ENCODE measurements around the gene NAV1.

- TF ChIP-seq CTCF (IDR thresholded peaks at IDR 0.05; ENCODE audit: low read depth, low read length, missing input control) (no peak), MAX (IDR thresholded peaks at IDR 0.05) (no peak), GABPA (IDR thresholded peaks at IDR 0.05 in 1 of 2, conservative IDR thresholded peaks at IDR 0.05 in 1 of 2) (no peak), EGR1 (IDR thresholded peaks at IDR 0.05; ENCODE audit: low read depth in 2 of 2) (no peak), TAF1 (conservative IDR thresholded peaks at IDR 0.05) (no peak), FOXA1 (IDR thresholded peaks at IDR 0.05) (no peak), JUND (IDR thresholded peaks at IDR 0.05) (no peak), HNF4G (IDR thresholded peaks at IDR 0.05) (no peak)
- TF ChIP-seq, protein P1, sequence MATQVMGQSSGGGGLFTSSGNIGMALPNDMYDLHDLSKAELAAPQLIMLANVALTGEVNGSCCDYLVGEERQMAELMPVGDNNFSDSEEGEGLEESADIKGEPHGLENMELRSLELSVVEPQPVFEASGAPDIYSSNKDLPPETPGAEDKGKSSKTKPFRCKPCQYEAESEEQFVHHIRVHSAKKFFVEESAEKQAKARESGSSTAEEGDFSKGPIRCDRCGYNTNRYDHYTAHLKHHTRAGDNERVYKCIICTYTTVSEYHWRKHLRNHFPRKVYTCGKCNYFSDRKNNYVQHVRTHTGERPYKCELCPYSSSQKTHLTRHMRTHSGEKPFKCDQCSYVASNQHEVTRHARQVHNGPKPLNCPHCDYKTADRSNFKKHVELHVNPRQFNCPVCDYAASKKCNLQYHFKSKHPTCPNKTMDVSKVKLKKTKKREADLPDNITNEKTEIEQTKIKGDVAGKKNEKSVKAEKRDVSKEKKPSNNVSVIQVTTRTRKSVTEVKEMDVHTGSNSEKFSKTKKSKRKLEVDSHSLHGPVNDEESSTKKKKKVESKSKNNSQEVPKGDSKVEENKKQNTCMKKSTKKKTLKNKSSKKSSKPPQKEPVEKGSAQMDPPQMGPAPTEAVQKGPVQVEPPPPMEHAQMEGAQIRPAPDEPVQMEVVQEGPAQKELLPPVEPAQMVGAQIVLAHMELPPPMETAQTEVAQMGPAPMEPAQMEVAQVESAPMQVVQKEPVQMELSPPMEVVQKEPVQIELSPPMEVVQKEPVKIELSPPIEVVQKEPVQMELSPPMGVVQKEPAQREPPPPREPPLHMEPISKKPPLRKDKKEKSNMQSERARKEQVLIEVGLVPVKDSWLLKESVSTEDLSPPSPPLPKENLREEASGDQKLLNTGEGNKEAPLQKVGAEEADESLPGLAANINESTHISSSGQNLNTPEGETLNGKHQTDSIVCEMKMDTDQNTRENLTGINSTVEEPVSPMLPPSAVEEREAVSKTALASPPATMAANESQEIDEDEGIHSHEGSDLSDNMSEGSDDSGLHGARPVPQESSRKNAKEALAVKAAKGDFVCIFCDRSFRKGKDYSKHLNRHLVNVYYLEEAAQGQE (IDR thresholded peaks at IDR 0.05) = no peak
- TF ChIP-seq, protein P2, sequence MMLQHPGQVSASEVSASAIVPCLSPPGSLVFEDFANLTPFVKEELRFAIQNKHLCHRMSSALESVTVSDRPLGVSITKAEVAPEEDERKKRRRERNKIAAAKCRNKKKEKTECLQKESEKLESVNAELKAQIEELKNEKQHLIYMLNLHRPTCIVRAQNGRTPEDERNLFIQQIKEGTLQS (IDR thresholded peaks at IDR 0.05) = no peak
These were observed 36.4 kb upstream of the NAV1 start for GRCh38 chr1:201502511-201502857.
